A549 (cell line): ENCODE measurements around the gene PTGER4. TPM values are rescaled to one million over a fixed set of nuclear protein-coding genes. Genes with fewer than 3 reads are reported as not detected.
A peak's percentile ranks its signal among the peaks of the same experiment; 100 is the strongest.

Experiments used
- ATAC-seq, 2 experiments: fragments of 200-7000 bp in 1 of 2; fragments of >200 bp in 1 of 2; cut with Nextera tagmentation in 1 of 2; cut with Tn5 transposase in 1 of 2; 3 replicates each; pipeline versions ENCODE4 v1.8.0 to v1.9.1; 2018 to 2020; ENCODE audit warnings: mild to moderate bottlenecking in 1 of 2, moderate library complexity in 1 of 2
- CTCF ChIA-PET: fragments of 300-600 bp; sonication (Branson Sonifier 250); formaldehyde crosslinking; extraction: SDS; loops from one replicate; lab custom pipeline; 2021; ENCODE audit warnings: antibody characterized with exemption, inconsistent platforms; lab: Yijun Ruan, JAX
- POLR2A ChIA-PET: fragments of 350-600 bp; formaldehyde crosslinking; extraction: SDS; loops from one replicate; lab custom pipeline; 2021; ENCODE audit warnings: antibody characterized with exemption, inconsistent platforms; lab: Yijun Ruan, JAX
- DNase-seq, 2 experiments: peaks; one replicate each; pipeline versions ENCODE4 v3.0.0 to v3.0.0-alpha.2; 2011 to 2016; ENCODE audit warnings: low read depth in 1 of 2, low spot score in 1 of 2
- FAIRE-seq: peaks from 2 replicates; lab custom pipeline; 2011; peaks lifted over from hg19 to GRCh38; lab: Jason Lieb, UNC
- H3K27ac ChIP-seq, 2 experiments: fragments of >200 bp; sonication (Bioruptor Twin); formaldehyde crosslinking; 3 replicates each; pipeline ENCODE4 v1.5.1; 2016 to 2017
- H3K4me1 ChIP-seq: fragments of >200 bp; sonication (Bioruptor Twin); formaldehyde crosslinking; 3 replicates; pipeline ENCODE4 v1.6.1; 2016
- H3K4me2 ChIP-seq: fragments of >200 bp; sonication (Bioruptor Twin); formaldehyde crosslinking; 3 replicates; pipeline ENCODE4 v1.6.1; 2016
- H3K4me3 ChIP-seq: fragments of >200 bp; sonication (Bioruptor Twin); formaldehyde crosslinking; 3 replicates; pipeline ENCODE4 v1.5.1; 2016
- H3K9me3 ChIP-seq: fragments of >200 bp; sonication (Bioruptor Twin); formaldehyde crosslinking; 3 replicates; pipeline ENCODE4 v1.6.1; 2016
- BHLHE40 ChIP-seq: IDR thresholded peaks from 2 replicates; pipeline ENCODE4 v1.6.1; 2012; ENCODE audit warnings: low read depth, low read length, inconsistent platforms
- CHD4 ChIP-seq: fragments of 200-600 bp; sonication (generic); IDR thresholded peaks from 2 replicates; pipeline ENCODE4 v1.6.1; 2016; ENCODE audit warnings: antibody characterized with exemption, mild to moderate bottlenecking, borderline replicate concordance
- EHF ChIP-seq: fragments of 250-450 bp; sonication (Bioruptor Pico); IDR thresholded peaks from 2 replicates; pipeline ENCODE4 v1.5.0; 2020; ENCODE audit warnings: mild to moderate bottlenecking
- EHMT2 ChIP-seq: fragments of 200-600 bp; sonication (generic); IDR thresholded peaks from 2 replicates; pipeline ENCODE4 v1.6.1; 2016; ENCODE audit warnings: antibody characterized with exemption, low read depth, mild to moderate bottlenecking, moderate library complexity
- HDAC2 ChIP-seq: fragments of 200-600 bp; sonication (generic); IDR thresholded peaks from 2 replicates; pipeline ENCODE4 v1.6.1; 2016
- JUN ChIP-seq, 2 experiments: fragments of >200 bp; sonication (Bioruptor Twin); formaldehyde crosslinking; IDR thresholded peaks; 2 replicates in 1 of 2; 3 replicates in 1 of 2; pipeline ENCODE4 v1.6.1; 2016 to 2017
- KDM1A ChIP-seq: fragments of 200-600 bp; sonication (generic); IDR thresholded peaks from 2 replicates; pipeline ENCODE4 v1.6.1; 2016; ENCODE audit warnings: low read depth, mild to moderate bottlenecking
- MAZ ChIP-seq: fragments of 150-350 bp; IDR thresholded peaks from 2 replicates; pipeline ENCODE4 v1.6.1; 2014; ENCODE audit warnings: antibody characterized with exemption, low read depth, low read length, borderline replicate concordance
- MYC ChIP-seq: IDR thresholded peaks from 2 replicates; pipeline ENCODE4 v1.6.1; 2012; ENCODE audit warnings: mild to moderate bottlenecking, inconsistent platforms, low read length, improper control_type of control experiment, borderline replicate concordance
- NR3C1 ChIP-seq: fragments of >200 bp; sonication (Bioruptor Twin); formaldehyde crosslinking; IDR thresholded peaks from 3 replicates; pipeline ENCODE4 v1.6.1; 2017
- PHF8 ChIP-seq: fragments of 200-600 bp; sonication (generic); IDR thresholded peaks from 2 replicates; pipeline ENCODE4 v1.6.1; 2016; ENCODE audit warnings: low read depth, mild to moderate bottlenecking, antibody characterized with exemption, moderate library complexity, borderline replicate concordance
- POLR2A ChIP-seq: IDR thresholded peaks from 2 replicates; pipeline ENCODE4 v1.6.1; 2012; ENCODE audit warnings: mild to moderate bottlenecking, low read length
- SMC3 ChIP-seq: fragments of >200 bp; sonication (Bioruptor Twin); formaldehyde crosslinking; IDR thresholded peaks from 3 replicates; pipeline ENCODE4 v1.6.1; 2018; ENCODE audit warnings: inconsistent platforms
- whole genome bisulfite sequencing: methylation state at CpG from one replicate; pipeline ENCODE4 v1.1.6; 2017; ENCODE audit errors: missing lambda C conversion rate; 5-methylcytosine and 5-hydroxymethylcytosine counted together
- polyA minus RNA-seq: library from RNA; depleted of rRNA, polyadenylated mRNA; stranded (reverse); fragments of >200 nt; gene quantifications from 2 replicates; pipeline ENCODE4 v1.2.3, GENCODE V29; 2011; rRNA and poly(A)+ RNA removed
- polyA plus RNA-seq, 4 experiments: library from polyadenylated mRNA; depleted of rRNA in 3 of 4; stranded (reverse); fragments of >200 nt; fragmentation: RNase III in 1 of 4; extraction: RNeasy Plus Mini Kit Qiagen cat#74134 plus additional on column Dnase treatment in 1 of 4; gene quantifications; 2 replicates in 3 of 4; 3 replicates in 1 of 4; pipeline ENCODE4 v1.2.3, GENCODE V29; 2011 to 2017
- TF ChIP-seq, protein P1 (sequence below): fragments of >200 bp; sonication (Bioruptor Twin); formaldehyde crosslinking; IDR thresholded peaks from 2 replicates; pipeline ENCODE4 v1.6.1; 2016
- TF ChIP-seq, protein P2 (sequence below): IDR thresholded peaks from 2 replicates; pipeline ENCODE4 v1.6.1; 2012
- TF ChIP-seq, protein P3 (sequence below): fragments of 450-650 bp; IDR thresholded peaks from 2 replicates; pipeline ENCODE4 v1.6.1; 2014; ENCODE audit warnings: antibody characterized with exemption
- TF ChIP-seq, protein P4 (sequence below): fragments of 250-450 bp; sonication (Bioruptor Pico); IDR thresholded peaks from 2 replicates; pipeline ENCODE4 v1.5.0; 2021; ENCODE audit warnings: mild to moderate bottlenecking, moderate library complexity, borderline replicate concordance

PTGER4 gene
- polyA plus RNA-seq (2011; rRNA removed), result 0.89 and 0.90 TPM in 2 replicates
- polyA plus RNA-seq (2012; cell fraction: cytosol; rRNA removed), result 2.3 and 3.9 TPM in 2 replicates
- polyA plus RNA-seq (2012; cell fraction: nucleus; rRNA removed), result 4.8 and 7.2 TPM in 2 replicates
- 0.54 to 0.99 TPM (median 0.62 TPM) in 3 replicates for polyA plus RNA-seq (2017; fragmentation: RNase III; extraction: RNeasy Plus Mini Kit Qiagen cat#74134 plus additional on column Dnase treatment)
- 1.4 and 1.6 TPM in 2 replicates for polyA minus RNA-seq

DNA sequence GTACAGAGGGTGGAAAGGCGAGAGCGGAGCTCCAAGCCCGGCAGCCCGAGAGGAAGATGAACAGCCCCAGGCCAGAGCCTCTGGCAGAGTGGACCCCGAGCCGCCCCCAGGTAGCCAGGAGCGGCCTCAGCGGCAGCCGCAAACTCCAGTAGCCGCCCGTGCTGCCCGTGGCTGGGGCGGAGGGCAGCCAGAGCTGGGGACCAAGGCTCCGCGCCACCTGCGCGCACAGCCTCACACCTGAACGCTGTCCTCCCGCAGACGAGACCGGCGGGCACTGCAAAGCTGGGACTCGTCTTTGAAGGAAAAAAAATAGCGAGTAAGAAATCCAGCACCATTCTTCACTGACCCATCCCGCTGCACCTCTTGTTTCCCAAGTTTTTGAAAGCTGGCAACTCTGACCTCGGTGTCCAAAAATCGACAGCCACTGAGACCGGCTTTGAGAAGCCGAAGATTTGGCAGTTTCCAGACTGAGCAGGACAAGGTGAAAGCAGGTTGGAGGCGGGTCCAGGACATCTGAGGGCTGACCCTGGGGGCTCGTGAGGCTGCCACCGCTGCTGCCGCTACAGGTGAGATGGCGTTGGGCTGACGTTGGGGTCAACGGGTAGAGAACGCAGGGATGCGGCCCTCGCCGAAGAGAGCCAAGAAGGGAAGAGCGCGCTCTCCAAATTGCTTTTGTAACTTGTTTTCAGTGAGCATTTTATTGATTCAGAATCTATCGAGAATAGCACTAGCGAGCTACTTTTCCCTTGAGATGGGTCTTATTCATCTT lies at the start of gene PTGER4:
Gene PTGER4 (plus strand): TSS at position 3 of the 769 bp plus-strand sequence. CDS start 1,079 bp downstream, outside the sequence.
- TF ChIP-seq BHLHE40 (no peak), POLR2A (peak; percentile 39), MYC (0 out of 2 replicates have a peak, but pooled peaks have one; percentile 9), KDM1A (0 out of 2 replicates have a peak, but pooled peaks have one; percentile 26), NR3C1 (no peak), PHF8 (peak; percentile 27; the same call in 1 of the 2 replicates), HDAC2 (no peak)
- TF ChIP-seq, protein P1, sequence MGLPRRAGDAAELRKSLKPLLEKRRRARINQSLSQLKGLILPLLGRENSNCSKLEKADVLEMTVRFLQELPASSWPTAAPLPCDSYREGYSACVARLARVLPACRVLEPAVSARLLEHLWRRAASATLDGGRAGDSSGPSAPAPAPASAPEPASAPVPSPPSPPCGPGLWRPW, result no peak
- TF ChIP-seq, protein P2, sequence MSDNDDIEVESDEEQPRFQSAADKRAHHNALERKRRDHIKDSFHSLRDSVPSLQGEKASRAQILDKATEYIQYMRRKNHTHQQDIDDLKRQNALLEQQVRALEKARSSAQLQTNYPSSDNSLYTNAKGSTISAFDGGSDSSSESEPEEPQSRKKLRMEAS, result peak; percentile 48
- POLR2A ChIA-PET, result interaction anchor here (0.6 to 1.5 kb wide), 10 partner anchors 44 to 1105 kb away, joined by 3 to 7 read pairs (median 4); no protein-coding TSS in a partner anchor
- Histone ChIP-seq H3K4me3 (peak within 1 kb of the TSS; percentile 66), H3K9me3 (no peaks in the 10 kb centered on the region), H3K27ac (peak within 1 kb of the TSS; percentile 90), H3K4me1 (peaks cover 20% of the 10 kb centered on the region), H3K4me2 (peak within 1 kb of the TSS; percentile 89)
- DNase-seq, result no peak
- 25% methylated on average over 43 of the region's 44 CpGs for WGBS
- ATAC-seq, result peak; percentile 55 to 56
- CTCF ChIA-PET, result interaction anchor here (1.2 to 2.0 kb wide), 7 partner anchors 9 to 969 kb away, joined by 3 to 7 read pairs (median 4); no protein-coding TSS in a partner anchor
- FAIRE-seq, result no peak

DNA sequence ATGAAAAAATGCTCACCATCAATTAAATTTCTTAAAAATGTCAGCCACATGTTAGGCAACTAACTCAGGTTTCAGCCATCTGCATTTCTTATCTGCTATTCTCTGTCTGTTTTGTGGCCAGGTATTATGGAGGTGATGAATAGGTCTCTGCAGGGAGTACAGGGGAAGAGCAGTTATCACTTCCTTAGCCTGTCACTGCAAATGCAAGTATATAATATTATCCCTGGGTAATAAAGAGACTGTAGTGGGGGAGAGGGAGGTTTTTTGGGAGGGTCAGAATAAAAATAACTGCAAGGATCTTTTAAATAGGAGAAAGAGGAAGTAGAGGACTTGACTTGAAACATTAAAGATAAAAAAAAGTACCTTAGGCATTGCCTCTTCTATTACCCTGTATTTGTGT lies 49.6 kb upstream of the PTGER4 start:
- Histone ChIP-seq H3K27ac (no peak overlapping the region), H3K4me2 (no peak overlapping the region), H3K4me3 (no peak overlapping the region), H3K9me3 (no peaks in the 10 kb centered on the region), H3K4me1 (no peaks in the 10 kb centered on the region)
- ChIA-PET POLR2A (no interaction called here), CTCF (interaction anchor here (1.6 kb wide), 1 partner anchor 682 kb away, joined by 3 read pairs; no protein-coding TSS in a partner anchor)
- FAIRE-seq, result no peak
- TF ChIP-seq, protein P3, sequence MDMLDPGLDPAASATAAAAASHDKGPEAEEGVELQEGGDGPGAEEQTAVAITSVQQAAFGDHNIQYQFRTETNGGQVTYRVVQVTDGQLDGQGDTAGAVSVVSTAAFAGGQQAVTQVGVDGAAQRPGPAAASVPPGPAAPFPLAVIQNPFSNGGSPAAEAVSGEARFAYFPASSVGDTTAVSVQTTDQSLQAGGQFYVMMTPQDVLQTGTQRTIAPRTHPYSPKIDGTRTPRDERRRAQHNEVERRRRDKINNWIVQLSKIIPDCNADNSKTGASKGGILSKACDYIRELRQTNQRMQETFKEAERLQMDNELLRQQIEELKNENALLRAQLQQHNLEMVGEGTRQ, result no peak
- no peak for ATAC-seq
- DNase-seq, result no peak

DNA sequence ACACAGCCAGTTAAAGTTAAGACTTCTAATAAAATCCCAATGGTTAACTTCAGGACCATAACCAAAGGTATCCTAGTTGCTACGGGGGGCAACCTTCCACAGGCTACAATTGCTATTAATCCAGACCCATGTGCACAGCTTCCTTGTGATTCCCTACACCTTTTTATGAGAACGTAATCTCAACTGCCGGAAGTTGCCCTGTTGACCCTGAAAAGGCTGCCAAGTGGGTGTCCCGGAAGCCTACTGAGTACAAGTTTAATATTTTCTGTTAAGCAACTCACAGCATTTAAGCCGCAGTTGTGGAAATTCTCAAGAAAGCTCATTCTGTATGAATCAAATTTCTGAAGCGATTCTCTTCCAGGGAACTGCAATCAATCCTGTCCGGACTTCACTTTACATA lies 48.5 kb upstream of the PTGER4 start:
- WGBS, result 65% methylated on average over 7 of the region's 7 CpGs
- FAIRE-seq (no peak), ATAC-seq (no peak), DNase-seq (no peak)
- TF ChIP-seq HDAC2, result no peak
- TF ChIP-seq, protein P4, sequence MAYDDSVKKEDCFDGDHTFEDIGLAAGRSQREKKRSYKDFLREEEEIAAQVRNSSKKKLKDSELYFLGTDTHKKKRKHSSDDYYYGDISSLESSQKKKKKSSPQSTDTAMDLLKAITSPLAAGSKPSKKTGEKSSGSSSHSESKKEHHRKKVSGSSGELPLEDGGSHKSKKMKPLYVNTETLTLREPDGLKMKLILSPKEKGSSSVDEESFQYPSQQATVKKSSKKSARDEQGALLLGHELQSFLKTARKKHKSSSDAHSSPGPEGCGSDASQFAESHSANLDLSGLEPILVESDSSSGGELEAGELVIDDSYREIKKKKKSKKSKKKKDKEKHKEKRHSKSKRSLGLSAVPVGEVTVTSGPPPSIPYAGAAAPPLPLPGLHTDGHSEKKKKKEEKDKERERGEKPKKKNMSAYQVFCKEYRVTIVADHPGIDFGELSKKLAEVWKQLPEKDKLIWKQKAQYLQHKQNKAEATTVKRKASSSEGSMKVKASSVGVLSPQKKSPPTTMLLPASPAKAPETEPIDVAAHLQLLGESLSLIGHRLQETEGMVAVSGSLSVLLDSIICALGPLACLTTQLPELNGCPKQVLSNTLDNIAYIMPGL (CRISPR knock-in tag), result no peak
- TF ChIP-seq SMC3, result no peak
- no peak for TF ChIP-seq EHMT2
- TF ChIP-seq EHF (CRISPR knock-in tag), result no peak
- TF ChIP-seq JUN (IDR thresholded peaks at IDR 0.05), result no peak
- TF ChIP-seq CHD4, result no peak
- TF ChIP-seq MAZ, result no peak
- Histone ChIP-seq H3K9me3 (no peaks in the 10 kb centered on the region), H3K4me2 (no peak overlapping the region), H3K4me1 (no peaks in the 10 kb centered on the region), H3K27ac (no peak overlapping the region), H3K4me3 (no peak overlapping the region)
- ChIA-PET CTCF (interaction anchor here (0.8 to 1.6 kb wide), 2 partner anchors 10 to 683 kb away, joined by 3 to 4 read pairs; no protein-coding TSS in a partner anchor), POLR2A (no interaction called here)
